ENCODE measurements around the gene CFAP74. TPM values are rescaled to one million over a fixed set of nuclear protein-coding genes. Genes with fewer than 3 reads are reported as not detected.
A peak's percentile ranks its signal among the peaks of the same experiment; 100 is the strongest.

CFAP74 gene
- total RNA-seq, 1 donor from 2014 or later: not detected

DNA sequence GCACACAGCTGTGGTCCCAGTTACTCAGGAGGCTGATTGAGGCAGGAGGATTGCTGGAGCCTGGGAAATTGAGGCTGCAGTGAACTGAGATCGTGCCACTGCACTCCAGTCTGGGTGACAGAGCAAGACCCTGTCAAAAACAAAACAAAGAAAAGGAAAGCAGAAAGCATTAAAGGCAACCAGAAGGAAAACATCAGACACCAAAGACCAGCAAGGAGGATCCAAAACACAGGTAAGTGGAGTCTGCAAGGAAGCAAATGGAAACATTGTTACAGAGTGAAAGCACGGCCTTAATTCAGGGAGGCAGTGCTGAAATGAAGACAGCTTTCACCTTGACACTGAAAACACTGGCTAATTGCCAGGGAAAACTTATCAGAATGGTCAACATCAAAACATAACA lies 40.8 kb downstream of the CFAP74 start:
- no peak for DNase-seq

GRCh38 chr1:1960480-1961196 lies 42.9 kb downstream of the CFAP74 start:
- DNase-seq (no peak), ATAC-seq (ENCODE audit: low read depth) (no peak)
- Mint-ChIP-seq H3K4me1 (no peaks in the 10 kb centered on the region), H3K27ac (no peak overlapping the region), H3K27me3 (peaks cover 30% of the 10 kb centered on the region), H3K9me3 (no peaks in the 10 kb centered on the region), H3K36me3 (ENCODE audit: low read depth) (no peaks in the 10 kb centered on the region), H3K4me3 (no peak overlapping the region)
- CTCF ChIA-PET: interaction anchor here (1.2 to 1.5 kb wide), 2 partner anchors 84 kb away, joined by 5 to 6 read pairs; no protein-coding TSS in a partner anchor
- intact Hi-C loops (cut with micrococcal nuclease): loop anchor here (1.0 to 10.0 kb wide), 2 partner anchors 84 to 214 kb away; no protein-coding TSS in a partner anchor
- TF ChIP-seq, protein P1, sequence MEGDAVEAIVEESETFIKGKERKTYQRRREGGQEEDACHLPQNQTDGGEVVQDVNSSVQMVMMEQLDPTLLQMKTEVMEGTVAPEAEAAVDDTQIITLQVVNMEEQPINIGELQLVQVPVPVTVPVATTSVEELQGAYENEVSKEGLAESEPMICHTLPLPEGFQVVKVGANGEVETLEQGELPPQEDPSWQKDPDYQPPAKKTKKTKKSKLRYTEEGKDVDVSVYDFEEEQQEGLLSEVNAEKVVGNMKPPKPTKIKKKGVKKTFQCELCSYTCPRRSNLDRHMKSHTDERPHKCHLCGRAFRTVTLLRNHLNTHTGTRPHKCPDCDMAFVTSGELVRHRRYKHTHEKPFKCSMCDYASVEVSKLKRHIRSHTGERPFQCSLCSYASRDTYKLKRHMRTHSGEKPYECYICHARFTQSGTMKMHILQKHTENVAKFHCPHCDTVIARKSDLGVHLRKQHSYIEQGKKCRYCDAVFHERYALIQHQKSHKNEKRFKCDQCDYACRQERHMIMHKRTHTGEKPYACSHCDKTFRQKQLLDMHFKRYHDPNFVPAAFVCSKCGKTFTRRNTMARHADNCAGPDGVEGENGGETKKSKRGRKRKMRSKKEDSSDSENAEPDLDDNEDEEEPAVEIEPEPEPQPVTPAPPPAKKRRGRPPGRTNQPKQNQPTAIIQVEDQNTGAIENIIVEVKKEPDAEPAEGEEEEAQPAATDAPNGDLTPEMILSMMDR (IDR thresholded peaks at IDR 0.05): no peak
- POLR2A ChIA-PET: no interaction called here

More for the DNA sequence above, 40.8 kb downstream of the CFAP74 start:
- ATAC-seq (ENCODE audit: low read depth): no peak
- H3K27me3 Mint-ChIP-seq: peaks cover 32% of the 10 kb centered on the region
- TF ChIP-seq, protein P1 (IDR thresholded peaks at IDR 0.05): no peak
- intact Hi-C loops (cut with micrococcal nuclease): loop anchor here (10.0 kb wide), 1 partner anchor 212 kb away; no protein-coding TSS in a partner anchor
- no peak overlapping the region for H3K4me3 Mint-ChIP-seq
- no peaks in the 10 kb centered on the region for H3K36me3 Mint-ChIP-seq (ENCODE audit: low read depth)
- H3K27ac Mint-ChIP-seq: no peak overlapping the region
- CTCF ChIA-PET: no interaction called here
- POLR2A ChIA-PET: no interaction called here
- H3K4me1 Mint-ChIP-seq: no peaks in the 10 kb centered on the region
- H3K9me3 Mint-ChIP-seq: no peaks in the 10 kb centered on the region

GRCh38 chr1:1959840-1960479 lies 43.6 kb downstream of the CFAP74 start:
- TF ChIP-seq, protein P1 (IDR thresholded peaks at IDR 0.05): no peak
- Mint-ChIP-seq H3K9me3 (no peaks in the 10 kb centered on the region), H3K4me1 (no peaks in the 10 kb centered on the region), H3K27me3 (peaks cover 30% of the 10 kb centered on the region), H3K27ac (no peak overlapping the region), H3K4me3 (no peak overlapping the region), H3K36me3 (ENCODE audit: low read depth) (no peaks in the 10 kb centered on the region)
- POLR2A ChIA-PET: no interaction called here
- ATAC-seq (ENCODE audit: low read depth) (peak; percentile 31), DNase-seq (peak; percentile 34)
- intact Hi-C loops (cut with micrococcal nuclease): loop anchor here (1.0 to 10.0 kb wide), 2 partner anchors 84 to 215 kb away; no protein-coding TSS in a partner anchor
- CTCF ChIA-PET: interaction anchor here (1.5 kb wide), 1 partner anchor 85 kb away, joined by 6 read pairs; no protein-coding TSS in a partner anchor

GRCh38 chr1:1959459-1959839 lies 44.1 kb downstream of the CFAP74 start:
- CTCF ChIA-PET: interaction anchor here (1.5 kb wide), 1 partner anchor 85 kb away, joined by 6 read pairs; no protein-coding TSS in a partner anchor
- Mint-ChIP-seq H3K27ac (no peak overlapping the region), H3K27me3 (peaks cover 28% of the 10 kb centered on the region), H3K4me3 (no peak overlapping the region), H3K4me1 (no peaks in the 10 kb centered on the region), H3K9me3 (no peaks in the 10 kb centered on the region), H3K36me3 (ENCODE audit: low read depth) (no peaks in the 10 kb centered on the region)
- DNase-seq (no peak), ATAC-seq (ENCODE audit: low read depth) (no peak)
- intact Hi-C loops (cut with micrococcal nuclease): no loop called here
- TF ChIP-seq, protein P1 (IDR thresholded peaks at IDR 0.05): no peak
- POLR2A ChIA-PET: no interaction called here

- DNase-seq: no peak
- intact Hi-C loops (cut with micrococcal nuclease): no loop called here
- H3K27ac Mint-ChIP-seq: no peak overlapping the region
- ATAC-seq (ENCODE audit: low read depth): no peak
- ChIA-PET CTCF (no interaction called here), POLR2A (no interaction called here)
- H3K9me3 Mint-ChIP-seq: no peaks in the 10 kb centered on the region
- H3K36me3 Mint-ChIP-seq (ENCODE audit: low read depth): no peaks in the 10 kb centered on the region
- no peaks in the 10 kb centered on the region for H3K4me1 Mint-ChIP-seq
- H3K27me3 Mint-ChIP-seq: peaks cover 33% of the 10 kb centered on the region
- TF ChIP-seq, protein P1 (IDR thresholded peaks at IDR 0.05): no peak
- no peak overlapping the region for H3K4me3 Mint-ChIP-seq
Measured at GRCh38 chr1:1958071-1958541, 45.5 kb downstream of the CFAP74 start.

Data from activated B cell treated with CpG ODN at 0.5 μM for 24 hours (primary cell).